Ovary (tissue), 3 donors: Measurements from ENCODE around the gene LCLAT1.

Experiments
- CTCF ChIP-seq, 3 donors: fragments of 450-650 bp in 2 of 3; fragments of 200-600 bp in 1 of 3; IDR thresholded peaks; one replicate each; pipeline versions ENCODE4 v1.5.1 to v1.8.0; 2016 to 2022; ENCODE audit warnings: antibody characterized with exemption in 3 of 3, mild to moderate bottlenecking in 1 of 3
- EP300 ChIP-seq: sonication (generic); formaldehyde crosslinking; IDR thresholded peaks from one replicate; pipeline ENCODE4 v1.6.1; 2017; ENCODE audit warnings: antibody characterized with exemption
- POLR2A ChIP-seq: fragments of 450-650 bp; IDR thresholded peaks from one replicate; pipeline ENCODE4 v1.6.1; 2017; ENCODE audit warnings: antibody characterized with exemption, mild to moderate bottlenecking, moderate library complexity
- donor health status: DM: no; HTN: no; CAD: no.

- TF ChIP-seq CTCF (IDR thresholded peaks at IDR 0.05), result no peak
- TF ChIP-seq POLR2A, result no peak
- no peak for TF ChIP-seq EP300
Observed at GRCh38 chr2:30561349-30561748, 114.3 kb downstream of the LCLAT1 start.
